Measurements from ENCODE around the gene CNTRL.

The CNTRL gene

GRCh38 chr9:121219530-121219929, 144.8 kb downstream of the CNTRL start:
- DNase-seq (ENCODE audit: low spot score) = no peak

GRCh38 chr9:121220996-121221663, 146.4 kb downstream of the CNTRL start:
- H3K27ac ChIP-seq = no peak overlapping the region
- DNase-seq (ENCODE audit: low spot score) = no peak
- no peak overlapping the region for H3K4me3 ChIP-seq
- no peak for TF ChIP-seq CTCF (IDR thresholded peaks at IDR 0.05)

More at GRCh38 chr9:121219530-121219929, 144.8 kb downstream of the CNTRL start:
- Histone ChIP-seq H3K27ac (no peak overlapping the region), H3K4me3 (no peak overlapping the region)
- TF ChIP-seq CTCF (IDR thresholded peaks at IDR 0.05) = no peak

- no peak overlapping the region for H3K27ac ChIP-seq
- no peak overlapping the region for H3K4me3 ChIP-seq
- no peak for TF ChIP-seq CTCF (IDR thresholded peaks at IDR 0.05)
- DNase-seq (ENCODE audit: low spot score) = no peak
Measured at GRCh38 chr9:121221664-121222055, 146.9 kb downstream of the CNTRL start.

- Histone ChIP-seq H3K27ac (no peak overlapping the region), H3K4me3 (no peak overlapping the region)
- DNase-seq (ENCODE audit: low spot score) = no peak
- peak; percentile 57 for TF ChIP-seq CTCF (IDR thresholded peaks at IDR 0.05)
Measured at GRCh38 chr9:121222524-121223171, 147.9 kb downstream of the CNTRL start.

GRCh38 chr9:121225240-121225639, 150.5 kb downstream of the CNTRL start:
- H3K27ac ChIP-seq = no peak overlapping the region
- TF ChIP-seq CTCF (IDR thresholded peaks at IDR 0.05) = no peak
- no peak for DNase-seq (ENCODE audit: low spot score)
- H3K4me3 ChIP-seq = no peak overlapping the region

- TF ChIP-seq CTCF (IDR thresholded peaks at IDR 0.05) = no peak
- no peak overlapping the region for H3K27ac ChIP-seq
- no peak overlapping the region for H3K4me3 ChIP-seq
- DNase-seq (ENCODE audit: low spot score) = no peak
Measured at GRCh38 chr9:121226175-121226574, 151.4 kb downstream of the CNTRL start.
